Measurements from ENCODE around the gene KCNH4.

GRCh38 chr17:42214156-42214555 lies 33.2 kb upstream of the KCNH4 start:
- no peak for TF ChIP-seq SUZ12 (IDR thresholded peaks at IDR 0.05; ENCODE audit: extremely low read depth, insufficient read depth, insufficient read length)
- no peak for TF ChIP-seq YY1 (IDR thresholded peaks at IDR 0.05; ENCODE audit: insufficient read depth, insufficient read length)

All from NT2/D1 (cell line).